Breast epithelium (tissue), 4 donors: ENCODE data around the gene CAMKK2. TPM values are rescaled to one million over a fixed set of nuclear protein-coding genes. Genes with fewer than 3 reads are reported as not detected.

Source experiments
- DNase-seq, 2 donors: peaks; one replicate each; pipeline ENCODE4 v3.0.0-alpha.2; 2019; ENCODE audit warnings: low spot score in 2 of 2
- H3K27ac ChIP-seq, 2 donors: fragments of 200-600 bp; sonication (generic) in 1 of 2; one replicate each; pipeline ENCODE4 v1.5.1; 2016 to 2019; ENCODE audit warnings: mild to moderate bottlenecking in 1 of 2
- H3K27me3 ChIP-seq, 2 donors: fragments of 200-600 bp; sonication (generic) in 1 of 2; one replicate each; pipeline versions ENCODE4 v1.5.1 to v1.6.0; 2017 to 2019; ENCODE audit warnings: control low read depth in 1 of 2, mild to moderate bottlenecking in 1 of 2
- H3K36me3 ChIP-seq: fragments of 200-600 bp; one replicate; pipeline ENCODE4 v1.5.1; 2019
- H3K4me1 ChIP-seq, 2 donors: fragments of 200-600 bp; sonication (generic); one replicate each; pipeline ENCODE4 v1.5.1; 2016 to 2019; ENCODE audit warnings: control low read depth in 1 of 2
- H3K4me3 ChIP-seq, 3 donors: fragments of 200-600 bp; sonication (generic); 1 replicate in 2 of 3; 2 replicates in 1 of 3; pipeline ENCODE4 v1.5.1; 2016 to 2019; ENCODE audit warnings: mild to moderate bottlenecking in 3 of 3, moderate library complexity in 2 of 3
- H3K9me3 ChIP-seq, 2 donors: fragments of 200-600 bp; sonication (generic) in 1 of 2; one replicate each; pipeline ENCODE4 v1.5.1; 2016 to 2019; ENCODE audit warnings: control low read depth in 1 of 2
- POLR2A ChIP-seq: fragments of 450-650 bp; IDR thresholded peaks from one replicate; pipeline ENCODE4 v1.6.1; 2016; ENCODE audit warnings: antibody characterized with exemption, mild to moderate bottlenecking, moderate library complexity
- POLR2AphosphoS5 ChIP-seq, 3 donors: sonication (generic); formaldehyde crosslinking; IDR thresholded peaks; one replicate each; pipeline ENCODE4 v1.6.1; 2017; ENCODE audit warnings: antibody characterized with exemption in 3 of 3
- intact Hi-C: fragments of 100-400 bp; cut with DNase I; formaldehyde crosslinking; loops from one replicate; pipeline ENCODE4 v1.15.1; 2023; ENCODE audit warnings: low total_unique reads
- total RNA-seq, 3 donors: library from RNA; depleted of rRNA; stranded (reverse); fragments of >200 nt; gene quantifications; one replicate each; pipeline ENCODE4 v1.1.0, GENCODE V29; 2016
- TF ChIP-seq, protein P1 (sequence below), 3 donors: fragments of 450-650 bp; IDR thresholded peaks; one replicate each; pipeline ENCODE4 v1.5.1; 2016 to 2017; ENCODE audit warnings: antibody characterized with exemption in 3 of 3, mild to moderate bottlenecking in 3 of 3, moderate library complexity in 3 of 3

CAMKK2 gene
- total RNA-seq, 3 donors from 2014 or later: 27.4 to 32.0 (median 29.2) TPM

DNA sequence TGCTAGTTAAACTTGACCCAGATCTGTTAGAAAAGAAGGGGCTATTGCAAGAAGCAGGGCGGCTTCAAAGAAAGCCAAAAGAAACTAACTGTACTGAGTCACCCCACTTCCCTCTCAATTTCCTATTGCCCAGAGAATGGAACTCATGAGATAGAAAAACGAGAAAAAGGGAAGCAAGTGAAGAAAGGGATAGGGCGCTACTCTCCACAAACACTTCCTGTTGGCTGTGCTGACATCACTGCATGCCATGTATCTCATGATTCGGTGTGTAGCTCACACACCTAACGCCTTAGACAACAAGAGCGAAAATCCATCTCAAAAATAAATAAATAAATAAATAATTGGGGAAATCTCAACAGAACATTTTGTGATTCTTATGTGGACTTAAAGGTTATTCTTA is 99.6 kb downstream of the CAMKK2 start:
- H3K9me3 ChIP-seq: no peaks in the 10 kb centered on the region
- no peak for DNase-seq
- no peak overlapping the region for H3K4me3 ChIP-seq
- no peaks in the 10 kb centered on the region for H3K4me1 ChIP-seq
- intact Hi-C loops: no loop called here
- TF ChIP-seq, protein P1, sequence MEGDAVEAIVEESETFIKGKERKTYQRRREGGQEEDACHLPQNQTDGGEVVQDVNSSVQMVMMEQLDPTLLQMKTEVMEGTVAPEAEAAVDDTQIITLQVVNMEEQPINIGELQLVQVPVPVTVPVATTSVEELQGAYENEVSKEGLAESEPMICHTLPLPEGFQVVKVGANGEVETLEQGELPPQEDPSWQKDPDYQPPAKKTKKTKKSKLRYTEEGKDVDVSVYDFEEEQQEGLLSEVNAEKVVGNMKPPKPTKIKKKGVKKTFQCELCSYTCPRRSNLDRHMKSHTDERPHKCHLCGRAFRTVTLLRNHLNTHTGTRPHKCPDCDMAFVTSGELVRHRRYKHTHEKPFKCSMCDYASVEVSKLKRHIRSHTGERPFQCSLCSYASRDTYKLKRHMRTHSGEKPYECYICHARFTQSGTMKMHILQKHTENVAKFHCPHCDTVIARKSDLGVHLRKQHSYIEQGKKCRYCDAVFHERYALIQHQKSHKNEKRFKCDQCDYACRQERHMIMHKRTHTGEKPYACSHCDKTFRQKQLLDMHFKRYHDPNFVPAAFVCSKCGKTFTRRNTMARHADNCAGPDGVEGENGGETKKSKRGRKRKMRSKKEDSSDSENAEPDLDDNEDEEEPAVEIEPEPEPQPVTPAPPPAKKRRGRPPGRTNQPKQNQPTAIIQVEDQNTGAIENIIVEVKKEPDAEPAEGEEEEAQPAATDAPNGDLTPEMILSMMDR (IDR thresholded peaks at IDR 0.05): no peak
- TF ChIP-seq POLR2AphosphoS5 (IDR thresholded peaks at IDR 0.05) (no peak), POLR2A (no peak)
- no peaks in the 10 kb centered on the region for H3K36me3 ChIP-seq
- no peak overlapping the region for H3K27ac ChIP-seq
- no peaks in the 10 kb centered on the region for H3K27me3 ChIP-seq

DNA sequence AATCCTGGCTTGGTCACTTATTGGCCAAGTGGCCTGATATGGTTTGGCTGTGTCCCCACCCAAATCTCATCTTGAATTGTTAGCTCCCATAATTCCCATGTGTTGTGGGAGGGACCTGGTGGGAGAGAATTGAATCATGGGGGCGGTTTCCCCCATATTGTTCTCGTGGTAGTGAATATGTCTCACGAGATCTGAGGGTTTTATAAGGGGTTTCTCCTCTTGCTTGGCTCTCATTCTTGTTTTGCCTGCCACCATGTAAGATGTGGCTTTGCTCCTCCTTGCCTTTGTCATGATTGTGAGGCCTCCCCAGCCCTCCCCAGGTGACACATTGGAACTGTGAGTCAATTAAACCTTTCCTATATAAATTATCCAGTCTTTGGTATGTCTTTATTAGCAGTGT is 105.4 kb downstream of the CAMKK2 start:
- intact Hi-C loops: no loop called here
- H3K27me3 ChIP-seq: no peaks in the 10 kb centered on the region
- H3K4me1 ChIP-seq: no peaks in the 10 kb centered on the region
- no peaks in the 10 kb centered on the region for H3K36me3 ChIP-seq
- TF ChIP-seq POLR2A: no peak
- TF ChIP-seq, protein P1 (IDR thresholded peaks at IDR 0.05): no peak
- TF ChIP-seq POLR2AphosphoS5 (IDR thresholded peaks at IDR 0.05): no peak
- no peak for DNase-seq
- H3K9me3 ChIP-seq: no peaks in the 10 kb centered on the region
- peak overlapping the region in 1 of 2 donors; percentile 67 for H3K27ac ChIP-seq
- H3K4me3 ChIP-seq: no peak overlapping the region

DNA sequence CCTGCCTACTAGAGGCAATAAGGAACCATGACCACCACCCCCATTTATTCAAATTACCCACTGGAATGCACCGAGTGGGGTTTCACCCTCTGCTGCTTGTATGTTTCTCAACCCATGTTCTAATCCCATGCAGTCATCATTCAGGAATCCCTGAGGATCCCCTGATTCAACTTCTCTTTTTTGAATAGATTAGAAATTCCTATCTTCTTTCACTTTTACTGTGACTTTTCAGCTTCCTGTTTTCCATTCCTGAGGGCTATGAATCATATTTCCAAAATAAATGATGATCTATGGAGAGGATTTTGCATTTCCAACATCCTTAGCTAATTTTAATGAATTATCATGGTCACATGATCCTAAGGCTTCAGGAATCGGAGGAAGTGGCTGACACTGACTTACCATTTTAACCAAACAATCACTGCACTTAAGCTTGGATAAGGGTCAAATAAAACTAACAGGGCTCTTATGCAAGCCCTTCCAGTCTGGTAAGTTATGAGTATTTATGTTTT is 105.9 kb downstream of the CAMKK2 start:
- H3K4me3 ChIP-seq: no peak overlapping the region
- peak overlapping the region in 1 of 2 donors; percentile 67 for H3K27ac ChIP-seq
- DNase-seq: no peak
- H3K9me3 ChIP-seq: no peaks in the 10 kb centered on the region
- H3K4me1 ChIP-seq: no peaks in the 10 kb centered on the region
- no peaks in the 10 kb centered on the region for H3K36me3 ChIP-seq
- no peaks in the 10 kb centered on the region for H3K27me3 ChIP-seq
- no peak for TF ChIP-seq POLR2AphosphoS5 (IDR thresholded peaks at IDR 0.05)
- intact Hi-C loops: no loop called here

DNA sequence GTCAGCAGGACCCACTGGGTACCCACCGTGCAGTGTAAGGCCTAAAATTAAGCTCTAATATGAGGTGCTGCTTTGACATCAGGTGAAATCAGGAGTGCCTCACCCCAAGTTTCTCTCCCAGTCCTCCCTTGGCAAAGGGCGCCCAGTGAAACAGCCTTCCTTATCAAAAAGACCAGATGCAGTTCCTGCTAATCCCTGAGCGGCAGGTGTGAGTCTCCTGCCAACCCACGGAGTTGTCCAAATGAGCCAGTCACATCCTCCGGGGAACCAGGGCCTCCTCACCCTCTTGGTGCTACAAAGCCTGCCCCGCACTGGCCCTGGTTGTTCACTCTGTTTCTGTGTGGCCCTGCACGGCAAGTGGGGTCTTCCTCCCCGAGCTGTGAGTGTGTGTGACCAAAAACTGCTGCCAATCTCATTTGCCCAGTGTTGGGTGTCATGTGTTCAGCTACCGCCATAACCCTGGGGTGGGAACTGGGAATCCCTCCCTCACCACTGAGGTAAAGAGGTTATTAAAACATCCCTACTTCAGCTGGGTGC is 106.8 kb downstream of the CAMKK2 start:
- no peaks in the 10 kb centered on the region for H3K36me3 ChIP-seq
- no peaks in the 10 kb centered on the region for H3K4me1 ChIP-seq
- no peaks in the 10 kb centered on the region for H3K27me3 ChIP-seq
- H3K9me3 ChIP-seq: no peaks in the 10 kb centered on the region
- H3K27ac ChIP-seq: no peak overlapping the region
- no peak for TF ChIP-seq POLR2AphosphoS5 (IDR thresholded peaks at IDR 0.05)
- TF ChIP-seq, protein P1 (IDR thresholded peaks at IDR 0.05): no peak
- TF ChIP-seq POLR2A: no peak
- DNase-seq: no peak
- intact Hi-C loops: no loop called here
- H3K4me3 ChIP-seq: no peak overlapping the region

DNA sequence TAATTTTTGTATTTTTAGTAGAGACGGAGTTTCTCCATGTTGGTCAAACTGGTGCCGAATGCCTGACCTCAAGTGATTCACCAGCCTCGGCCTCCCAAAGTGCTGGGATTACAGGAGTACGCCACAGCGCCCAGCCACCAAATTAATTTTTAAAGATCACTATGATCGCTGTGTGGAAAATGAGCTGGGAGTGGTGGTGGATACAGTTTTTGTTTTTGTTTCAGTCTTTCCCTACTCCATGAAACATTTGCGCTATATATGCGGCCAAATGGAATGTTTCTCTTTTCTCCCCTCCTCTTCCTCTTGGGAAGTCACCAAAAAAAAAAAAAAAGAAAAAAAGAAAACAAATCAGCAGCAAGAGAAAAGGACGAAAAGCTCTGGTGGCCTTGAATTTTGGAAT is 107.4 kb downstream of the CAMKK2 start:
- H3K9me3 ChIP-seq: no peaks in the 10 kb centered on the region
- DNase-seq: no peak
- H3K27ac ChIP-seq: no peak overlapping the region
- intact Hi-C loops: no loop called here
- no peak overlapping the region for H3K4me3 ChIP-seq
- no peaks in the 10 kb centered on the region for H3K36me3 ChIP-seq
- no peaks in the 10 kb centered on the region for H3K27me3 ChIP-seq
- TF ChIP-seq, protein P1 (IDR thresholded peaks at IDR 0.05): no peak
- no peak for TF ChIP-seq POLR2A
- no peak for TF ChIP-seq POLR2AphosphoS5 (IDR thresholded peaks at IDR 0.05)
- no peaks in the 10 kb centered on the region for H3K4me1 ChIP-seq
